HCT116 (cell line): ENCODE results near the gene AQP12B. TPM values are rescaled to one million over a fixed set of nuclear protein-coding genes. Genes with fewer than 3 reads are reported as not detected.

Experiments
- ATAC-seq: fragments of 200-7000 bp; cut with Tn5 transposase; 2 replicates; pipeline ENCODE4 v1.9.1; 2020; ENCODE audit warnings: mild to moderate bottlenecking, moderate library complexity
- BruUV-seq: library from RNA; stranded (reverse); fragments of 400-500 nt; replicated peaks from 2 replicates; lab custom pipeline; 2021; lab: Mats Ljungman, UMichigan
- CTCF ChIA-PET: fragments of 300-600 bp; sonication (Branson Sonifier 250); formaldehyde crosslinking; loops from one replicate; lab custom pipeline; 2021; ENCODE audit warnings: antibody characterized with exemption; lab: Charles Lee
- POLR2A ChIA-PET: fragments of 300-600, 350-600 bp; sonication (Branson Sonifier 250); formaldehyde crosslinking; loops from one replicate; lab custom pipeline; 2021; ENCODE audit warnings: antibody characterized with exemption; lab: Charles Lee
- RAD21 ChIA-PET, 2 experiments: fragments of 300-600 bp; sonication (Branson Sonifier 250); formaldehyde crosslinking; loops; one replicate each; lab custom pipeline; 2023; ENCODE audit warnings: low total read pairs in 2 of 2; ENCODE audit not compliant: uncharacterized antibody in 2 of 2, unreplicated experiment in 2 of 2, low non-redundant PET in 1 of 2; lab: Charles Lee
- DNase-seq: peaks from one replicate; pipeline ENCODE4 v3.0.0-alpha.2; 2010; ENCODE audit warnings: low read depth, low spot score
- H2AFZ ChIP-seq: fragments of 200-600 bp; shearing (Covaris generic), sonication (generic); 2 replicates; pipeline ENCODE4 v1.6.1; 2017; ENCODE audit warnings: low read depth, mixed run types, mixed read lengths, antibody characterized with exemption, low read length; ENCODE audit not compliant: poor library complexity, severe bottlenecking
- H3K27ac ChIP-seq: 2 replicates; pipeline ENCODE4 v1.5.1; 2012; ENCODE audit warnings: low read depth, low read length
- H3K27me3 ChIP-seq: fragments of 200-600 bp; sonication (generic); 2 replicates; pipeline ENCODE4 v1.6.1; 2016; ENCODE audit warnings: mixed run types, low read length, mixed read lengths; ENCODE audit not compliant: insufficient read depth
- H3K36me3 ChIP-seq, 2 experiments: fragments of 200-500 bp in 1 of 2; fragments of 200-600 bp in 1 of 2; sonication (Bioruptor generic) in 1 of 2; sonication (generic) in 1 of 2; 2 replicates each; pipeline versions ENCODE4 v1.5.1 to v1.6.1; 2014 to 2016; ENCODE audit warnings: low read length in 2 of 2, inconsistent platforms in 1 of 2, mixed read lengths in 1 of 2, mixed run types in 1 of 2; ENCODE audit not compliant: insufficient read depth in 2 of 2, control insufficient read depth in 1 of 2
- H3K4me1 ChIP-seq, 2 experiments: fragments of 200-600 bp in 1 of 2; sonication (generic) in 1 of 2; 2 replicates each; pipeline versions ENCODE4 v1.5.1 to v1.6.1; 2012 to 2017; ENCODE audit warnings: low read length in 2 of 2, inconsistent platforms in 1 of 2, mild to moderate bottlenecking in 1 of 2, mixed read lengths in 1 of 2, mixed run types in 1 of 2, moderate library complexity in 1 of 2; ENCODE audit not compliant: insufficient read depth in 2 of 2, control insufficient read depth in 1 of 2
- H3K4me2 ChIP-seq: fragments of 200-600 bp; sonication (generic); 2 replicates; pipeline ENCODE4 v1.6.1; 2017; ENCODE audit warnings: mixed run types, low read length, mixed read lengths
- H3K4me3 ChIP-seq, 2 experiments: fragments of 200-600 bp in 1 of 2; sonication (generic) in 1 of 2; replicated peaks in 1 of 2; 2 replicates each; pipeline ENCODE4 v1.5.1; 2011 to 2016; ENCODE audit warnings: low read length in 2 of 2, control low read depth in 1 of 2, low read depth in 1 of 2, mild to moderate bottlenecking in 1 of 2, mixed read lengths in 1 of 2, mixed run types in 1 of 2
- H3K79me2 ChIP-seq: fragments of 200-600 bp; sonication (generic); 2 replicates; pipeline ENCODE4 v1.6.1; 2017; ENCODE audit warnings: mild to moderate bottlenecking, mixed run types, low read length, moderate library complexity, mixed read lengths; ENCODE audit not compliant: insufficient read depth
- H3K9ac ChIP-seq: fragments of 200-600 bp; sonication (generic); 2 replicates; pipeline ENCODE4 v1.6.1; 2016; ENCODE audit warnings: low read length, mixed read lengths
- H3K9me2 ChIP-seq: fragments of 200-600 bp; sonication (generic), shearing (Covaris generic); 2 replicates; pipeline ENCODE4 v1.6.1; 2017; ENCODE audit warnings: mixed run types, mild to moderate bottlenecking, moderate library complexity; ENCODE audit not compliant: insufficient read depth
- H3K9me3 ChIP-seq, 2 experiments: fragments of 200-500 bp in 1 of 2; fragments of 200-600 bp in 1 of 2; sonication (Bioruptor generic) in 1 of 2; sonication (generic) in 1 of 2; 2 replicates each; pipeline ENCODE4 v1.6.1; 2014 to 2017; ENCODE audit warnings: low read length in 2 of 2, mixed read lengths in 2 of 2, inconsistent platforms in 1 of 2, low read depth in 1 of 2, mild to moderate bottlenecking in 1 of 2, mixed run types in 1 of 2, moderate library complexity in 1 of 2; ENCODE audit not compliant: control insufficient read depth in 1 of 2, insufficient read depth in 1 of 2
- H4K20me1 ChIP-seq: fragments of 200-600 bp; sonication (generic), shearing (Covaris generic); 2 replicates; pipeline ENCODE4 v1.6.1; 2017; ENCODE audit warnings: mixed run types, mild to moderate bottlenecking, moderate library complexity; ENCODE audit not compliant: insufficient read depth
- CEBPB ChIP-seq: IDR thresholded peaks from 2 replicates; pipeline ENCODE4 v1.6.1; 2012; ENCODE audit warnings: low read depth
- EGR1 ChIP-seq: IDR thresholded peaks from 2 replicates; pipeline ENCODE4 v1.6.1; 2012; ENCODE audit warnings: low read depth
- EZH2phosphoT487 ChIP-seq: fragments of 200-600 bp; IDR thresholded peaks from 2 replicates; pipeline ENCODE4 v1.6.1; 2018; ENCODE audit warnings: antibody characterized with exemption, borderline replicate concordance
- JUND ChIP-seq: IDR thresholded peaks from 2 replicates; pipeline ENCODE4 v1.6.1; 2012
- POLR2A ChIP-seq: IDR thresholded peaks from 2 replicates; pipeline ENCODE4 v1.7.0; 2011; ENCODE audit warnings: borderline replicate concordance; ENCODE audit not compliant: insufficient read depth, insufficient read length; ENCODE audit errors: extremely low read depth
- POLR2AphosphoS5 ChIP-seq: IDR thresholded peaks from 2 replicates; pipeline ENCODE4 v1.6.1; 2011; ENCODE audit warnings: mild to moderate bottlenecking, low read depth, low read length, moderate library complexity
- RAD21 ChIP-seq: IDR thresholded peaks from 2 replicates; pipeline ENCODE4 v1.6.1; 2012; ENCODE audit warnings: low read depth, mild to moderate bottlenecking
- SIN3A ChIP-seq: IDR thresholded peaks from 2 replicates; pipeline ENCODE4 v1.6.1; 2012; ENCODE audit warnings: low read depth
- SP1 ChIP-seq: IDR thresholded peaks from 2 replicates; pipeline ENCODE4 v1.6.1; 2012; ENCODE audit warnings: low read depth
- SRF ChIP-seq: IDR thresholded peaks from 2 replicates; pipeline ENCODE4 v1.6.1; 2012; ENCODE audit warnings: low read depth
- YY1 ChIP-seq: IDR thresholded peaks from 2 replicates; pipeline ENCODE4 v1.6.1; 2011; ENCODE audit warnings: low read length, low read depth, moderate library complexity, mild to moderate bottlenecking; ENCODE audit not compliant: insufficient replicate concordance; ENCODE audit errors: extremely low read depth
- intact Hi-C: fragments of 100-400 bp; cut with micrococcal nuclease; formaldehyde crosslinking; loops from 2 replicates; pipeline ENCODE4 v1.10.0; 2022
- total RNA-seq: library from RNA; stranded (reverse); gene quantifications from one replicate; pipeline ENCODE4 v1.2.1, GENCODE V29; 2021; ENCODE audit not compliant: unreplicated experiment
- TF ChIP-seq, protein P1 (sequence below): IDR thresholded peaks from 2 replicates; pipeline ENCODE4 v1.6.1; 2011; ENCODE audit warnings: mild to moderate bottlenecking, low read length, moderate library complexity; ENCODE audit not compliant: insufficient replicate concordance; ENCODE audit errors: extremely low read depth
- TF ChIP-seq, protein P2 (sequence below): IDR thresholded peaks from 2 replicates; pipeline ENCODE4 v1.6.1; 2012
- TF ChIP-seq, protein P3 (sequence below): IDR thresholded peaks from 2 replicates; pipeline ENCODE4 v1.6.1; 2012

AQP12B gene
- total RNA-seq, 1 experiment from 2014 or later: not detected

DNA sequence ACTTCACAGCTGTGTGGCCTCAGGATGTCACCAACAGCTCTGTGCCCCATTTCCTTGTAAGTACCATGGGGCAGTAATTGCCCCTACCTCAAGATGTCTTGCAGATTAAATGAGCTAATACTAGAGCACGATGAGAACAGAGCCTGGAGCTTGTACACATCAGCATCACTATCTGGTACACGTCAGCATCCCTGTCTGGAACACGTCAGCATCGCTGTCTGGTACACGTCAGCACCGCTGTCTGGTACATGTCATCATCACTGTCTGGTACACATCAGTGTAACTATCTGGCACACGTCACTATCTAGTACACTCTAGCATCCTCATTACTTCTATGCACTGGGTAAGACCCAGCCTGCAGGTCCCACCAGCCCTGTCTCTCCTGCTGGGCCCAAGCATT lies 46.1 kb upstream of the AQP12B start:
- Histone ChIP-seq H3K36me3 (no peaks in the 10 kb centered on the region), H2AFZ (no peak overlapping the region), H3K9ac (no peak overlapping the region), H3K4me3 (no peak overlapping the region), H3K4me2 (no peak overlapping the region), H3K79me2 (no peaks in the 10 kb centered on the region), H3K27me3 (no peaks in the 10 kb centered on the region), H3K27ac (no peak overlapping the region), H3K9me2 (no peaks in the 10 kb centered on the region), H4K20me1 (no peaks in the 10 kb centered on the region), H3K4me1 (peaks cover 0 to 11% of the 10 kb centered on the region in 2 experiments; a peak in 2 of 4 replicates), H3K9me3 (no peaks in the 10 kb centered on the region)
- TF ChIP-seq EZH2phosphoT487 (no peak), SP1 (no peak), CEBPB (no peak), JUND (no peak), YY1 (no peak), RAD21 (no peak)
- TF ChIP-seq, protein P1, sequence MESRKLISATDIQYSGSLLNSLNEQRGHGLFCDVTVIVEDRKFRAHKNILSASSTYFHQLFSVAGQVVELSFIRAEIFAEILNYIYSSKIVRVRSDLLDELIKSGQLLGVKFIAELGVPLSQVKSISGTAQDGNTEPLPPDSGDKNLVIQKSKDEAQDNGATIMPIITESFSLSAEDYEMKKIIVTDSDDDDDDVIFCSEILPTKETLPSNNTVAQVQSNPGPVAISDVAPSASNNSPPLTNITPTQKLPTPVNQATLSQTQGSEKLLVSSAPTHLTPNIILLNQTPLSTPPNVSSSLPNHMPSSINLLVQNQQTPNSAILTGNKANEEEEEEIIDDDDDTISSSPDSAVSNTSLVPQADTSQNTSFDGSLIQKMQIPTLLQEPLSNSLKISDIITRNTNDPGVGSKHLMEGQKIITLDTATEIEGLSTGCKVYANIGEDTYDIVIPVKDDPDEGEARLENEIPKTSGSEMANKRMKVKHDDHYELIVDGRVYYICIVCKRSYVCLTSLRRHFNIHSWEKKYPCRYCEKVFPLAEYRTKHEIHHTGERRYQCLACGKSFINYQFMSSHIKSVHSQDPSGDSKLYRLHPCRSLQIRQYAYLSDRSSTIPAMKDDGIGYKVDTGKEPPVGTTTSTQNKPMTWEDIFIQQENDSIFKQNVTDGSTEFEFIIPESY: no peak
- no peak for DNase-seq
- no peak for ATAC-seq
- CTCF ChIA-PET: no interaction called here
- no TSS peak for BruUV-seq
- intact Hi-C loops: no loop called here
- POLR2A ChIA-PET: no interaction called here
- RAD21 ChIA-PET: no interaction called here

DNA sequence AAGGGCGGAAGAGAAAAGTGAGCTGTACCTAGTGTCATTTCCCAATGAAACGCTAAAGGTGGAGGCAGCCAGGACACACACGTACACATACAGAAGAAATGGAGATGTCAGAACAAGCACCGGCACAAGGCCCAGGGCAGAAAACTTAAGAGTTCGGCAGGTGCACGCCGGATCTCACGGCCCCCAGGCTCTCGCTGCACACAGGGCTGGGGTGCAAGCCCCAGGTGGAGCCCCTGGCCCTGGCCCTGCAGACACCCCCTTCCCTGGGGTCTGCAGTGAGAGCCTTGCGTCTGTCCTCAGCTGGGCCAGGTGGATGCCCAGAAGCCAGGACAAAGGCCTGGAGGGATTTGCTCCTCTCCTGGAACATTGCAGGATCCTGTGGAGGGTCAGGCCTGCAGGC lies 45.7 kb upstream of the AQP12B start:
- H3K36me3 ChIP-seq: no peaks in the 10 kb centered on the region
- no TSS peak for BruUV-seq
- no peaks in the 10 kb centered on the region for H3K27me3 ChIP-seq
- no peak for ATAC-seq
- no peaks in the 10 kb centered on the region for H3K9me3 ChIP-seq
- no peak overlapping the region for H2AFZ ChIP-seq
- H3K9me2 ChIP-seq: no peaks in the 10 kb centered on the region
- H3K4me2 ChIP-seq: no peak overlapping the region
- no peaks in the 10 kb centered on the region for H3K79me2 ChIP-seq
- H3K27ac ChIP-seq: no peak overlapping the region
- H3K4me3 ChIP-seq: no peak overlapping the region
- H4K20me1 ChIP-seq: no peaks in the 10 kb centered on the region
- RAD21 ChIA-PET: no interaction called here
- no peak overlapping the region for H3K9ac ChIP-seq
- CTCF ChIA-PET: no interaction called here
- H3K4me1 ChIP-seq: peaks cover 0 to 7% of the 10 kb centered on the region in 2 experiments; a peak in 2 of 4 replicates
- intact Hi-C loops: no loop called here
- no peak for DNase-seq
- POLR2A ChIA-PET: no interaction called here
- no peak for TF ChIP-seq POLR2AphosphoS5
- TF ChIP-seq EZH2phosphoT487: no peak
- TF ChIP-seq, protein P1: no peak
- TF ChIP-seq SP1: no peak
- no peak for TF ChIP-seq EGR1
- no peak for TF ChIP-seq SIN3A
- no peak for TF ChIP-seq SRF
- TF ChIP-seq, protein P2, sequence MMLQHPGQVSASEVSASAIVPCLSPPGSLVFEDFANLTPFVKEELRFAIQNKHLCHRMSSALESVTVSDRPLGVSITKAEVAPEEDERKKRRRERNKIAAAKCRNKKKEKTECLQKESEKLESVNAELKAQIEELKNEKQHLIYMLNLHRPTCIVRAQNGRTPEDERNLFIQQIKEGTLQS: no peak
- TF ChIP-seq POLR2A: no peak
- TF ChIP-seq, protein P3, sequence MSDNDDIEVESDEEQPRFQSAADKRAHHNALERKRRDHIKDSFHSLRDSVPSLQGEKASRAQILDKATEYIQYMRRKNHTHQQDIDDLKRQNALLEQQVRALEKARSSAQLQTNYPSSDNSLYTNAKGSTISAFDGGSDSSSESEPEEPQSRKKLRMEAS: no peak
